HG03060 (cell line): ENCODE data around the gene RPS14.
"Not testable (repeated sequence)": the region's sequence is repeated elsewhere in the genome, so short reads cannot be mapped to it uniquely, and the experiment has no call there.

Experiments
- ATAC-seq: cut with Tn5 transposase; IDR thresholded peaks from one replicate; pipeline ENCODE4 v1.9.1; 2021; ENCODE audit warnings: low read depth, moderate number of reproducible peaks; ENCODE audit not compliant: unreplicated experiment

RPS14 gene

GRCh38 chr5:150419630-150420270 is 29.8 kb downstream of the RPS14 start:
- ATAC-seq = no peak

- not testable (repeated sequence) for ATAC-seq
Observed at GRCh38 chr5:150413902-150414790, 35.4 kb downstream of the RPS14 start.

- ATAC-seq = no peak
Observed at GRCh38 chr5:150413176-150413901, 36.2 kb downstream of the RPS14 start.

DNA sequence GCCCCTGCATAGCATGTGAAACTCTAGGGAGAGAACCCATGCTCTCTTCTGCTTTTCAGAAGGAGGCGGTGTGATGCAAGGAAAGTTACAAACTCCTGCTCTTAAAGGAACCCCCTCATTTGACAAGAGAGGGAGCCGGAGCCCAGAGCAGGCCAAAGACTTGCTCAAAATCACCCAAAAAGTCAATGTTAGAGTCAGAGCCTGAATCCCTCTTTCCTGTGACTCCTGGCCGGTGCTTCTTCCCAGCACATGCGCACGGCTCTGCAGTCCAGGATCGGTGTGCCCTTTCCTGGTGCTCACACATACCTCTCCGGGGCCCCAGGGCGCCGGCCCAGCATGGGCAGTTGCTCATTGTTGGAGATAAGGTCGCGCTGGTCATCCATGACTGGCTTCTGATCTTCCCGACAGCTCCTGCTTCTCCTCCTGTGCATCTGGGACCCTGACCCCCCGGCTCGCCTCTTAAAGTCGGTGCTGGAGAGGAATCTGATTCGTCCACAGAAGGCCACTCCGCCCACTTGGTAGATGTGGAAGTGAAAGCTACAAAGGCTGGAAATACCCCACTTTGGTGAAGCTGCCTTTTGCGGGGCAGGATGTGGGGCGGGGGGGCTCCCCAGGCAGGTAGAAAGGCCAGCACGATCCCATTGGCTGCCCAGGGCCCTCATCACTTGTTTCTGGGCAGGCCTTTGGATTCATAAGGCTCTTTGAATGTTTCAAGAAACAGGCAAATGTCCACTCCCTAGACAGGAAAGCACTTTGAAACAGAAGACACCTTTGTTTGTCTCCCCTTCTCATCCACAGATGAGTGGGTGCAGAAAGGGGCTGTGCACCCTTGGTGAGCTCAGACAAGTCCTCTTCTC is 37.0 kb downstream of the RPS14 start, which contains the start of gene CD74:
Gene CD74 (minus strand): TSS at position 592 of the 857 bp plus-strand sequence. CDS start 161 bp downstream, at position 431.
- peak; percentile 50 for ATAC-seq

DNA sequence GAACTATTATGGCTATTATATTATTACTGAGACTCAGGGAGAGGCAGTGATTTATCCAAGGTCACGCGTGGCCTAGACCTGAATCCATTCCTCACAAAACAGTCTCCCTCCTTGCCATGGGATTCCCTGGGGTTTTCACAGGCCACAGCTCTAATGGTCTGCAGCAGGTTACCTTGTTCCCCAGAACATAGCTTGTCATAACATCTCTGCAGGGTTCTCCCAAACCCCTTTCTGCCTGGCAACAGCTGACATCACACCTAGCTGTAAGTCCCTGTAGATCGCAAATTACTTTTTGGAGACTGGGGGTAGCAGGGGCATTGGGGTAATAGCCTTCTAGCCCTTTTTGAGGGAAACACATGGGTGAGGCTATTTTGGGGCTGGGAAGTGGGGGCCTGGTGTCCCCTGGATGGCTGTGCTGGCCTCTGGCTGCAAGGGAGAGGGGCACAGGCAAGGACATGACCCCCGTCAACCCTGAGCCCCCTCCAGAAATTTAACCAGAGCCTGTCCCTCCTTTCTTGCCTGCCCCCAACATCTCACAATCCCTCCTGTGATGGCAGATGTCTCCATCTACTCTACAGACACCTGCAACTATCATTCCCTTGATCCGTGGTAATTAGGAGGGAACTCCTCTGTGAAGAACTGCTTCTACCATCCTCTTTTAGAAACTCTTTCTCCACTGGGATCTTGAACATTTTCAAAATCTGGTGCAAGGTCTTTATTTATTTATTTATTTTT is 38.1 kb downstream of the RPS14 start:
- no peak for ATAC-seq

DNA sequence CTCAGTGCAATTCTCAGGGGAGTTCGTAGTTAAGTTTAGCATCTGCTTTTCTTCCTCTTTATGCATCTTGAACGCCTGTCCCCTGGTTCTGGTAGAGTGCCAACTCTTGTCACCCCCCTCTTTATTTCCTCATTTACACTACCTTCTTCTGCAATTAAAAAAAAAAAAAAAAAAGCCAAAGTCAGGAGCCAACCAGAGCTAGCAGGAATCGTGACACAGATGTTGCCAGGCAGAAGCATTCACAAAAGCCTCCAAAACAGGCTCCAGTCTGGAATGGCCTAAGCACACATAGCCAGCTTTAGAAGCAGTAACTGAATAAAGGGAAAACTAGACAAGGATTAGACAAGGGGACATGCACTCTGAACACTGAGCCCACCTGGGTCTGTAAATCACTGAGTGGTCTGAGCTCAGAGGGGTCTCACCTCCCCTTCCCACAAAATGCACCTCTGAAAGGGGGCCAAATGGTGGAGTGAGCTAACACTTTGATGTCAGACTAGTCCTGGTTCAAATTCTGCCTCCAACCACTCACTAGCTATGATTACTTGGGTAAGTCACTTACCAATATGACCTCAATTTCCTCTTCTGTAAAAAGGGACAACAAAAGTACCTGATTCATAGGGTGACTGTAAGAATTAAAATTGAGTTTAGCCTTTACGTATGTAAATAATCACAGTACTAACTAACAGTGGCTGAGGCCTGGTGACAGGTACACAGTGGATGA is 38.9 kb downstream of the RPS14 start:
- no peak for ATAC-seq

GRCh38 chr5:150409638-150410523 is 39.7 kb downstream of the RPS14 start:
- ATAC-seq = no peak

DNA sequence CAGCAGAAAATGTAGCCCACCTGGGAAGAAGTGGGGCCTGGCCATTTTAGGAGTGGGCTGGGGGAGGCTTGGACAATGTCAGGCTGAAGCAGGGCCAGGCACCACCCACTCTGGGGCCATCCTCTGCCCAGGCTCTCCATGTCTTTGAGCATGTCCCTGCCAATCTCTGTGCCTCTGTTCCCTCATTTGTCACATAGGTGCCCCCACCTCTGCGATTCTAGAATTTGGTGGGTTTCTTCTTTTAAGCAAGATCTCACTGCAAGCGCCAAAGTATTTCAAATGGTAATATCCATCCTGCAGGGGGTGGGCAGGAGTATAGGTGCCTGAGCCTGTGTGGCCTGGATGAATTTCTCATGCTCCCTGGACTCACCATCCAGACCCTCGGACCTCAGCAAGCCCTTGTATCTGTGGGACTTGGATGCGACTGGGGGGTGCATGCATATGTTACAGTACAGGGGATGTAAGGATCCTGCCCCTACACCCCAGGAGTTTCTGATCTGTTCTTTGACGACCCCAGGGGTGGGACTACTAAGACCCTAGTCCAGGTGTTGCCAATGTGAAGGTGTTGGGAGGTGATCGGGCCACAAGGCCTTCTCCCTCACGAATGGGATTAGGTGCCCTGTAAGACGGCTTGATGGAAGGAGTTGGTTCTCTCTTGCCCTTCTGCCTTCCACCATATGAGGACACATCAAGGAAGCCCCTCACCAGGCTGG is 41.2 kb downstream of the RPS14 start:
- ATAC-seq = no peak

GRCh38 chr5:150407096-150407720 is 42.3 kb downstream of the RPS14 start:
- ATAC-seq = no peak

- no peak for ATAC-seq
Observed at GRCh38 chr5:150406723-150407095, 42.8 kb downstream of the RPS14 start.

DNA sequence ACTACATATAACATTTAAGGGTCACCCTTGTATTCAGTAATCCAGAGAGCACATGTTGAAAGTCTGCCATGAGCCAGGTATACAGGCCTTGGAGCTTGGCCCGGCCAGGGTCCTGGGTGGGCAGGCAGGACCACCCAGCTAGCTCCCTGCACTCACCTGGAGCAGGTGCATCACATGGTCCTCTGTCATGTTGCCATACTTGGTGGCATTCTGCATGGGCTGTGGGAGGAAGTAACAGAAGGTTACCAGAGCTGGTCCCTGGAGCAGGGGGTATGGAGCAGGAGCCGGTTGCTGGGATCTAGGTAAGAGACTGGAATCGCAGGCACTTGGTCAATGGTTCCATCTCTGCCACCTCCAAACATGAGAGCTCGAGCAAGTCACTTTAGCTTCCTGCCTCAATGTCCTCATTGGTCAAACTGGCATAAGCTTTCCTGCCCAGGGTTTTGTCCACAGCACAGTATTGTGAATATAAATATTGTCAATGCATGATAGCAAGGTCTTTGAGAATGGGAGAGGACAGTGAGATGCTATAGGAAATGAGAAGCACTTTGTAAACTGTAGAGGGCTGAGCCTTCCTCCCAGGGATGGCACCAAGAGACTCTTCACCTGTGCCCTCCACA is 43.3 kb downstream of the RPS14 start:
- no peak for ATAC-seq

DNA sequence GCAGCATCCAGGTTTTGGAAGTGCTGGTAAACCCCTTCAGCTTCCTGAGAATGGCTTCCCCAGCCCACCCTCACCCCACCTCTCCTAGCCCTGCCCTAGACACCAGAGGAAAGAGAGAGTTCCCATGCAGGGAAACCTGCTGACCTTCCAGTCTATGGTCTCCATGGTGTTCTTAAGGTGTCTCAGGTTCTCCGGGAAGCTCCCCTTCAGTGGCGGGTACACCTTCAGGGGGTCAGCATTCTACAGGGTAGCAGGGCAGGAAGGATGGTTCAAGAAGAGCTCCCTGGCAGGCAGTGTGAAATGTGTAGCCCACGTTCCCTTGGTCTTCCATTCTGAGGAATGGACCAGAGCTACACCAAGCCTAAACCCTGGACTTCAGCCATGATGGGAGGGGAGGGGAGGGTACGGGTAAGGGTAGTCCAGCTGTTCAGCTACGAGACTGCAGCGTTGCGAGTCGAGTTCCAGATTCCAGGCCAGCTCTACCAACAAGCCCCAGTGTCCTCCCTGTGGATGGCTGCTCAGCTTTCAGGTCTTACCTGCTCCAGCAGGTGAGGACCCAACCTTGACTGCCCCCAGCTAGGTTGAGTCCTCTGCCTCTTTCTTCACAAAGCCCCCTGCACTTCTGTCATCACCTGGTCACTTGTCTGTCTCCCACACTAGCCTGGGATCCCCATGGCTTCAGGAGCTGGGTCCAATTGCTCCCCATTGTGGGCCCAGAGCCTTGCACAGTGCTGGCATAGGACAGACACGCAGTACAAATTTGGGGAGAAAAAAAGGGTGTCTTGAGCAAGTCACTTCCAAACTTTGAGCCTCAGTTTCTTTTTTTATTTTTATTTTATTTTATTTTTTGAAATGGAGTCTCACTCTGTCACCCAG is 44.4 kb downstream of the RPS14 start:
- ATAC-seq = no peak

DNA sequence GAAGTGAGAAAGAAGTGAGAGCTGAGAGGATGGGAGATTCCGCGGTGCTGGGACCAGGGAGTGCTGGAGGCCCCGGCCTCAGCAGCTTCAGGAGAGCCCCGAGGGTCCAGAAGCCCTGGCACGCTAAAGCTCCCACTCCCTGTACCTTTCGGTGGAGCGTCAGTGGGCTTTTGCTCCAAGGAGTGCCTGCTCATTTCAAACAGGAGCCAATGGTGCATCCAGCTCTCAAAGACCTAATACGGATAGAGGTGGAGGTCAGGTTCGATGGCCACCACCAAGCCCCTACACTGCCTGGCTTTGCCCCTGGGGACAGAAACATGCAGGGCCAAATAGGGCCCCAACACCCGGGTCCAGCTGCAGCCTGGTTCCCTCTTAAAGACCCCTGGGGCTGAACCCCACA is 45.0 kb downstream of the RPS14 start:
- no peak for ATAC-seq

- ATAC-seq = no peak
Observed at GRCh38 chr5:150404121-150404520, 45.4 kb downstream of the RPS14 start.

DNA sequence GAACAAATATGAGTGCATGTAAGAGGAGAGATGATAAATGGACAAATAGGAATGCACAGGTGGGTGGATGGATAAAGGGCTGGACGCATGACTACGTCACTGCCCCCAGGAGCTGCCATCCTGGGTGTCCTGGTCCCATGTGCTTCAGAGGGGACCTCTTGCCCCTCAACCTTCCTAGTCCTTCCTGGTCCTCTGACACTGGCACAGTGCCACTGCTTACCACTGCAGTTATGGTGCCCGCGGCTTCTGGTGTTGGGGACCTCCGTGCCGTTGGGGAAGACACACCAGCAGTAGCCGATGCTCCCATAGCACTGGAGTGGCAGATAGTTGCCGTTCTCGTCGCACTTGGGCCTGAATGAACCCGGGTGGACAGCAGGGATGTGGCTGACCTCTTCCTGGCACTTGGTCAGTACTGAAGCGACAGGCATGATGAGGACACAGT is 46.6 kb downstream of the RPS14 start:
- no peak for ATAC-seq
